HG03025 (cell line): ENCODE data around the gene EVI5L.
A peak's percentile ranks its signal among the peaks of the same experiment; 100 is the strongest.
"Not testable (repeated sequence)": the region's sequence is repeated elsewhere in the genome, so short reads cannot be mapped to it uniquely, and the experiment has no call there.

ENCODE experiments used
- ATAC-seq: cut with Tn5 transposase; IDR thresholded peaks from one replicate; pipeline ENCODE4 v1.9.1; 2021; ENCODE audit warnings: mild to moderate bottlenecking, moderate library complexity; ENCODE audit not compliant: unreplicated experiment, low FRiP score

The EVI5L gene

GRCh38 chr19:7858109-7858770 lies 28.2 kb downstream of the EVI5L start:
- no peak for ATAC-seq

GRCh38 chr19:7859087-7859486 lies 29.1 kb downstream of the EVI5L start:
- not testable (repeated sequence) for ATAC-seq

DNA sequence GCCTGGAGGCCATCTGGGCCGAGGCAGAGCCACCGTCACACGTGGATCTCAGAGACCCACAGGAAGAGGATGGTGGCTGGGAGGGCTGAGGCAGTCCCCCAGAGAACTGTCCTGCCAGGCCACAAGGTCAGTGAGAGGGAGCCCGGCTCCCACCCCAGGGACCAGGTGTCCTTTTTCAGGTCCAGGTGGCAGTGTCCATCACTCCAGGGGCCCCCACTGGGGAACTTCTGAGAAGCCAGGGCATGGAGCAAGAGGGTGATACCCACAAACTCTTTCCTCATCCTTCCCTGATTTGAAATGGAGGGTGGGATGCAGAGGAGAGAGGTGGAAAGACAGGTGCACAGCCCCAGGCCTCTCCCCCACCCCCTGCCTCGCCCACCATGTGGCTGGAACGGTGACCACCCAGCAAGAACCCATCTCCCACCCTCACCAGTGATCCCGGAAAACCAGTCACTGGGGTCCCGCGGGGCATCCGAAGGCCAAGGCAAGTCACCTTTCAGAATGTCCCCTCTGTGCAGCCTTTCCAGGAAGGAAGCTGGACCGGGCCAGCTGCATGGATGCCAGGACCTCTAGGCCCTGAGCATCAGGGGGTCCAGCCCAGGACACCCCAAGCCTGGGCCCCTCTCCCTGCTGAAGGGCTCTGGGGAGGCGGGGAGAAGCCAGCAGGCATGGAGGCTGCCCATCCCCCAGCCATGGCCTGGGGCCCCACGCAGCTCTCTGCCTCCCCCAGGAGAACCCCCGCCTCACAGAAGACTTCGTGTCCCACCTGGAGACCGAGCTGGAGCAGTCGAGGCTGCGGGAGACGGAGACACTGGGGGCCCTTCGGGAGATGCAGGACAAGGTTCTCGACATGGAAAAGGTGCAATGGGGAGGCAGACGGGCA lies 30.1 kb downstream of the EVI5L start:
- ATAC-seq, result no peak

GRCh38 chr19:7860714-7861618 lies 30.9 kb downstream of the EVI5L start:
- ATAC-seq, result no peak

- no peak for ATAC-seq
Measured at GRCh38 chr19:7861619-7862412, 31.8 kb downstream of the EVI5L start.

- no peak for ATAC-seq
Measured at GRCh38 chr19:7862413-7862951, 32.5 kb downstream of the EVI5L start.

DNA sequence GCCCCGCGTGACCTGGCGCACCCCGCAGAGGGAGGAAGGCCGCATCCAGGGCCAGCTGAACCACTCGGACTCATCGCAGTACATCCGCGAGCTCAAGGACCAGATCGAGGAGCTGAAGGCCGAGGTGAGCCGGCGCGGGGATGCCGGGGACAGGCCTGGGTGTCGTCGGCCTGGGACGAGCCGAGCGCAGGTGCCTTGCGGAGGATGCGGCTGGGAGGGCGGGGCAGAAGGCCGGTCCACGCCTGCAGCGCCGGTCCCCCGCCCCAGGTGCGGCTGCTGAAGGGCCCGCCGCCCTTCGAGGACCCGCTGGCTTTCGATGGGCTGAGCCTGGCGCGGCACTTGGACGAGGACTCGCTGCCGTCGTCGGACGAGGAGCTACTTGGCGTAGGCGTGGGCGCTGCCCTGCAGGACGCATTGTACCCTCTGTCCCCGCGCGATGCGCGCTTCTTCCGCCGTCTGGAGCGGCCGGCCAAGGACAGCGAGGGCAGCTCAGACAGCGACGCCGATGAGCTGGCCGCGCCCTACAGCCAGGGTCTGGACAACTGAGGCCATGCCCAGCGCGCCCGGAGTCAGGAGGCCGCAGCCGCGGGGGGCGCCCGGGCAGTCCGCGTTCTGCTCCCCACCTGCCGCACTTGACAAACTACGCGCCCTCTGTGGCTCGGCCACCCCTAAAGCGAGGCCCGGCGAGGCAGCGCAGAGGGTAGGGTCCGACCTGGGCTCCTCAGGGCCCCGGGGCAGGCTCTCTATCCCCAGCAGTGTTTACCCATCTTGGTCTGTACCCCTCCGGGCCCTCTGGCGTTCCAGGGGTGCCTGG lies 33.3 kb downstream of the EVI5L start:
- ATAC-seq, result no peak

- no peak for ATAC-seq
Measured at GRCh38 chr19:7863971-7864689, 34.1 kb downstream of the EVI5L start.

GRCh38 chr19:7864690-7865074 lies 34.7 kb downstream of the EVI5L start:
- no peak for ATAC-seq

DNA sequence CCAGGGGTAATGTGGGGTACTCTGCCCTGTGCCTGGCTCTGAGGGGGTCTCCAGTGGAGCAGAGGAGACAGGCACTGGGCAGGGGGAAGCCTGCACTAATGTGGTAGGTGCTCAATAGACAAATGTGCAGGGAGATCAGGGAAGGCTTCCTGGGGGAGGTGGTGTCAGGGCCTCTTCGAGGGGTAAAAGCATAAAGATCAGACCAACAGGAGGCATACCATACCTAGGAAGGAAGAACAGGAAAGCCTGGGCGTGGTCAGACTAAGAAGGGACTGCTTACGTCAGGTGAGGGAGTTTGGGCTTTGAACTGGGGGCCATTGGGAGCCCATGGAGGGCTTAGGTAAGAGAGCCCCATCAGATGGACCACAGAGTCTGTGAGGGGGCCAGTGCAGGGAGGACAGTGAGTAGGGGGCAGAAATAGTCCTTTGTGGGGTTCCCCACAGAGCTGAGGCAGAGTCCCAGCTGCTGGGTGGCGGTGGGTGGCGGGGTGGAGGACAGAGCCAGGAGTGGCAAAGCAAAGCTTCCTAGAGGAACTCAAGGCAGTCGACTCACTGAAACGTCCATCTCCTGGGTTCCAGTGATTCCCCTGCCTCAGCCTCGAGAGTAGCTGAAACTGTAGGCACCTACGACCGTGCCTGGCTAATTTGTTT lies 35.4 kb downstream of the EVI5L start:
- ATAC-seq, result no peak

GRCh38 chr19:7866399-7867091 lies 36.5 kb downstream of the EVI5L start:
- ATAC-seq, result no peak

DNA sequence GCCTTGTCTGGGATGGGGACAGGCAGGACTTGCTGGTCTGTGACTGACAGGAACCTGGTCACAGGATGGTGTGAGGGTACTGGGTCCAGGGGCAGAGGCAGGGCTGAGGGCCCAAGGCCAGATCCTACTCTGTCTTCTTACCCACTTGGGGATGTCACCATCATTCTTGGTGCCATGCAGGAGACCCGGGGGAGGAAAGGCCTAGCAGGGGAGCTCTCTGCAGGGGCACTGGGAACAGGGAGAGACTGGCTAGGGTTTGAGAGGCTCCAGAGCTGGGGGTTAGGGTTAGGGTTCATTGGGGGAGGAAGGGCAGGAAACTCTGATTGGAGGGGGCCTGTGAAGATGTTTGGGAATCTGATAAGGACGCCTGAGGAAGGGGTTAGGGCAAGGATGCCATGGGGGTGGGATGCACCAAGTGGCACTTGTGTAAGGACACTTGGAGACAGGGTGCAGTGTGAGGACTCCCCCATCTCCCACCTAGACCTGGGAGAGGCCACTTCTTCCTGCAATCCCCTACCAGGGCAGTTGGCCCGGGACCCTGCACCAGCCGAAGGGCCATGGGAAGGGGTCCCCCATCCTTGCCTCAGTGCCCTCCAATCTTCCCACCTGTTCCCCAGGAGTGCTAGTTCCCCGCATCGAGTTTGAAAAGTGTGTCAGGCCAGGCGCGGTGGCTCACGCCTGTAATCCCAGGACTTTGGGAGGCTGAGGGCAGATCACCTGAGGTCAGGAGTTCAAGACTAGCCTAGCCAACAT lies 37.2 kb downstream of the EVI5L start:
- ATAC-seq, result no peak

- ATAC-seq, result no peak
Measured at GRCh38 chr19:7868326-7868670, 38.3 kb downstream of the EVI5L start.

GRCh38 chr19:7868671-7869452 lies 38.8 kb downstream of the EVI5L start:
- ATAC-seq, result peak; percentile 55

GRCh38 chr19:7869453-7869909 lies 39.5 kb downstream of the EVI5L start:
- ATAC-seq, result peak; percentile 43
